Endothelial cell of umbilical vein (primary cell): ENCODE results near the gene JPH3.

Experiments
- EZH2 ChIP-seq: IDR thresholded peaks from 2 replicates; pipeline ENCODE4 v1.6.1; 2012; ENCODE audit warnings: borderline replicate concordance, low read depth, mild to moderate bottlenecking, moderate library complexity, low read length, inconsistent platforms; ENCODE audit not compliant: severe bottlenecking
- FOS ChIP-seq: IDR thresholded peaks from 2 replicates; pipeline ENCODE4 v1.6.1; 2011; ENCODE audit warnings: mild to moderate bottlenecking, low read length, moderate library complexity, borderline replicate concordance; ENCODE audit not compliant: insufficient read depth
- GATA2 ChIP-seq: IDR thresholded peaks from 2 replicates; pipeline ENCODE4 v1.7.0; 2011; ENCODE audit warnings: low read depth, mild to moderate bottlenecking, moderate library complexity, mixed read lengths, low read length; ENCODE audit not compliant: insufficient read length, insufficient read depth
- JUN ChIP-seq: IDR thresholded peaks from 2 replicates; pipeline ENCODE4 v1.6.1; 2011; ENCODE audit warnings: borderline replicate concordance, low read depth; ENCODE audit not compliant: insufficient read length, insufficient read depth
- MYC ChIP-seq: IDR thresholded peaks from one replicate; pipeline ENCODE4 v1.6.1; 2011; ENCODE audit warnings: mild to moderate bottlenecking, low read depth, low read length
- POLR2A ChIP-seq: IDR thresholded peaks from 2 replicates; pipeline ENCODE4 v1.6.1; 2012; ENCODE audit warnings: low read depth, mild to moderate bottlenecking, control low read depth, low read length
- POLR2AphosphoS5 ChIP-seq: IDR thresholded peaks from 2 replicates; pipeline ENCODE4 v1.6.1; 2012; ENCODE audit warnings: low read depth, mild to moderate bottlenecking, control low read depth, low read length, moderate library complexity; ENCODE audit not compliant: insufficient read depth
- TF ChIP-seq, protein P1 (sequence below), 2 donors: IDR thresholded peaks; 1 replicate in 1 of 2; 2 replicates in 1 of 2; pipeline ENCODE4 v1.5.1; 2011; ENCODE audit warnings: low read length in 2 of 2, mild to moderate bottlenecking in 2 of 2, moderate library complexity in 2 of 2, control low read depth in 1 of 2, inconsistent platforms in 1 of 2, low read depth in 1 of 2; ENCODE audit not compliant: insufficient read depth in 1 of 2; ENCODE audit errors: extremely low read depth in 1 of 2
- TF ChIP-seq, protein P2 (sequence below): IDR thresholded peaks from 2 replicates; pipeline ENCODE4 v1.6.1; 2011; ENCODE audit not compliant: insufficient read depth, insufficient read length

DNA sequence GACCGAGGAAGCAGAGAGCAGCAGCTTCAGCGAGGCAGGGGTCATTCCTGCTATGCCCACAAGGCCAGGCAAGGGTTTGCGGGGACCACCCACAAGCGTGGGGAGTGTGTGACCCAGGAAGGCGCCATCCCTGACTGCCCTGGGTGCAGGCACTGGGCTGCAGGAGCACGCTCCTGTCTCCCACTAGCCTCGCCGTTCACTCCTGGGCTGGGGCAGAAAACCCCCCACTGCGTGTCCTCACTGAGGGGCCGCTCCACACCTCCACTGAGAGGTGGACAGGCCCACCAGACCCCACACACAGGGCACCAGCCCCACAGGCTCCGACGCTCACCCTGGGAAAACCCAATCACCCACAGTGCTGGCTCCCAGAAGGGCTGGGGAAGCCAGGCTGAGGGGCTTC lies 107.4 kb downstream of the JPH3 start:
- TF ChIP-seq POLR2AphosphoS5 (no peak), EZH2 (no peak), POLR2A (no peak), GATA2 (no peak), JUN (no peak), MYC (no peak), FOS (no peak)
- TF ChIP-seq, protein P1, sequence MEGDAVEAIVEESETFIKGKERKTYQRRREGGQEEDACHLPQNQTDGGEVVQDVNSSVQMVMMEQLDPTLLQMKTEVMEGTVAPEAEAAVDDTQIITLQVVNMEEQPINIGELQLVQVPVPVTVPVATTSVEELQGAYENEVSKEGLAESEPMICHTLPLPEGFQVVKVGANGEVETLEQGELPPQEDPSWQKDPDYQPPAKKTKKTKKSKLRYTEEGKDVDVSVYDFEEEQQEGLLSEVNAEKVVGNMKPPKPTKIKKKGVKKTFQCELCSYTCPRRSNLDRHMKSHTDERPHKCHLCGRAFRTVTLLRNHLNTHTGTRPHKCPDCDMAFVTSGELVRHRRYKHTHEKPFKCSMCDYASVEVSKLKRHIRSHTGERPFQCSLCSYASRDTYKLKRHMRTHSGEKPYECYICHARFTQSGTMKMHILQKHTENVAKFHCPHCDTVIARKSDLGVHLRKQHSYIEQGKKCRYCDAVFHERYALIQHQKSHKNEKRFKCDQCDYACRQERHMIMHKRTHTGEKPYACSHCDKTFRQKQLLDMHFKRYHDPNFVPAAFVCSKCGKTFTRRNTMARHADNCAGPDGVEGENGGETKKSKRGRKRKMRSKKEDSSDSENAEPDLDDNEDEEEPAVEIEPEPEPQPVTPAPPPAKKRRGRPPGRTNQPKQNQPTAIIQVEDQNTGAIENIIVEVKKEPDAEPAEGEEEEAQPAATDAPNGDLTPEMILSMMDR (IDR thresholded peaks at IDR 0.05; ENCODE audit: extremely low read depth in 1 of 2, insufficient read depth in 1 of 2, low read depth in 1 of 2, low read length in 2 of 2): no peak
- TF ChIP-seq, protein P2, sequence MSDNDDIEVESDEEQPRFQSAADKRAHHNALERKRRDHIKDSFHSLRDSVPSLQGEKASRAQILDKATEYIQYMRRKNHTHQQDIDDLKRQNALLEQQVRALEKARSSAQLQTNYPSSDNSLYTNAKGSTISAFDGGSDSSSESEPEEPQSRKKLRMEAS: no peak
